Renal cortical epithelial cell (primary cell): ENCODE measurements around the gene SRP9. TPM values are rescaled to one million over a fixed set of nuclear protein-coding genes. Genes with fewer than 3 reads are reported as not detected.
"Not testable (repeated sequence)": the region's sequence is repeated elsewhere in the genome, so short reads cannot be mapped to it uniquely, and the experiment has no call there.

Experiments
- DNase-seq: peaks from one replicate; pipeline ENCODE4 v3.0.0-alpha.2; 2011; ENCODE audit warnings: low read depth
- total RNA-seq: library from RNA; depleted of rRNA; stranded (reverse); fragments of >200 nt; gene quantifications from 2 replicates; pipeline ENCODE4 v1.2.3, GENCODE V29; 2014

Gene SRP9
- total RNA-seq, 1 donor from 2014 or later, result 486 TPM

DNA sequence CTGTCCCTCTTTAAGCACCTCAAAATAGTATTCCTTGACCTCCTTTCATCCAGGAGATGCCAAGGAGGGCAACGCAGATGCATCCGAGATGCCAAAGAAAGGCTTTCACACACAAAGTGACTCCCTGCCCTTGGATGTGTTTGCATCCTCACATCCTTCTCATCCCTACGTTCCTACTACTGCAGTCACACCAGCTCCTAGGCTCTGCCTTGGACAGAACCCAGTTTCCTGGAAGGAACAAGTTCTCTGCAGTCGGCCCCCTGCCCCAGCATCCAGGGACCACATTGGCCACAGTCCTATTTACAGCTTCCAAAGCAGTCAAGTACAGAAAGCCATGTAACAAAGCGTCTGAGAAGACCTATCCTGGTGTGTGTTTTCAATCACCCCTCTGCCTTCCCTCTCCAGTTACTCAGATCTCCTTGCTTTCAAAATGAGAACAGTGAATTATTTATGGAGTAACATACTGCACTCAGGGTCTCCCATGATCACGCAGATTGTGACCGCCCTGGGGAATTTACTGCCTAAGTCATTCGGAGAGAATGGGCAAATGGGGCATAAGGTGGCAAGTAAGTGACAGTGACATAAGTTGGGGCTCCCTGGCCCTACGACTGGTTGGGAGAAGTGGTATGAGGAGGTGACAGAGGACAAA lies 21.8 kb upstream of the SRP9 start:
- no peak for DNase-seq

DNA sequence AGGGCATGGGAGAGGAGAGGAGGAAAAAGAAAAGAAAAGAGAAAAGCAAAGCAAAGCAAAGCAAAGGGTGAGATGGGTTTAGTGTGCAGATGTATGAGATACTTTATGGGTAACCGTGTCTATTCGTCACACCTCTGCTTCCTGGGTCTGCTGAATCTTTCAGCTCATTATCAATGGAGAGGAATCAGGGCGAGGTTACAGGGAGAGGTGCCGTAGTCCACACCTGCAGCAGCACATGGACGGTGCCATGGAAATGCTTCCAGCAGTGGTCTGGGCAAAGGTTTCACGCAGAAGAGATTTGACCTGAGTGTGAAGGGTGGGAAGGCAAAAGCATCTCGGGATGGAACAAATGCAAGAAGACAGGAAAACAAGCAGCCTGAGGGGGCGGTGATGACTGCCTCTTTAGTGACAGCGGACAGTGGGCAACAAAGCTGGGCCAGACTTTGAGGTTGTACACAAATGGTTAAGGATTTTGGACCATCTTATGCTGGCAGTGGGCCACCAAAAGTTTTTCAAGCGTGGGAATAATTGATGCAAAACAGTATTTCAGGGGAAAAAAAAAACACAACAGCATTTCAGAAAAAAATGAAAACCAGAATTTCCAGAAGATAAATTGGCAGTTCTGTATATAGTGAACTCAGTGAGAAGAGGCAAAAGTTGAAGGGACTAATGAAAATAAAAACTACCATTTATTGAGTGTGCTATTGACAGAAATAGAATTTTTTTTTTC lies 19.5 kb upstream of the SRP9 start:
- DNase-seq, result no peak

DNA sequence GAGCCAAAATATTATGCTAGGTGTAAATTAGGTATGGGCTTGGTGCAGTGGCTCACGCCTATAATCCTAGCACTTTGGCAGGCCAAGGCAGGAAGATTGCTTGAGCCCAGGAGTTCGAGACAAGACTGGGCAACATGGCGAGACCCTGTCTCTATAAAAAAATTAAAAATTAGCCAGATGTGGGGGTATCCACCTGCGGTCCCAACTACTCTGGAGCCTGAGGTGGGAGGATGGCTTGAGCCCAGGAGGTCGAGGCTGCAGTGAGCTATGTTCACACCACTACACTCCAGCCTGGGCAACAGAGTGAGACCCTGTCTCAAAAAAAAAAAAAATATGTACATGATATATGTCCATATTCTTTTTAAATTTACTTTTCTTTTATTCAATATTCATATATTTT lies 17.7 kb upstream of the SRP9 start:
- not testable (repeated sequence) for DNase-seq

DNA sequence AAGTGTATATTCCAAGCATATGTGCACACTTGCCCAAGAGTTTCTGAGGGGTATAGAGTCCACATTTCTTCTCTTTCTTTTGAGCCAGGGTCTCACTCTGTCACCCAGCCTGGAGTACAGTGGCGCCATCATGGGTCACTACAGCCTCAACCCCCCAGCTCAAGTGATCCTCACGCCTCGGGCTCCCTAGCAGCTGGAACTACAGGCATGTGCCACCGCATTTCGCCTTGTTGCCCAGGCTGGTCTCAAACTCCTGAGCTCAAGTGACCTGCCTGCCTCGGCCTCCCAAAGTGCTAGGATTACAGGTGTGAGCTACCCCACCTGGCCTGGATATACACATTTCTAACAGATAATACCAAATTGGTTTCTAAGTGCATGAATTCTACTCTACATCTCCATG lies 17.1 kb upstream of the SRP9 start:
- DNase-seq, result no peak

DNA sequence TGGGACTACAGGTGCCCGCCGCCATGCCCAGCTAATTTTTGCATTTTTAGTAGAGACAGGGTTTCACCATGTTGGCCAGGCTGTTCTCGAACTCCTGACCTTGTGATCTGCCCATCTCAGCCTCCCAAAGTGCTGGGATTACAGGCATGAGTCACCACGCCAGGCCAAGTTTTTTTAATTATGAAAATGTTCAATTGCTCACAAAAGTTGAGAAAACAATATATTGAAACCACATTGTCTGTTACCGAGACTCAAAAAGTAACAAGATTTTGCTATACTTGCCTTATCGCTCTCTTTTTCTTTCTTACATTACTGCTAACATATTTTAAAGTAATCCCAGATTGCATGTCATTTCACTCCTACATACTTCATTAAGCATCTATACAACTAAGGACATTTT lies 16.2 kb upstream of the SRP9 start:
- DNase-seq, result not testable (repeated sequence)

DNA sequence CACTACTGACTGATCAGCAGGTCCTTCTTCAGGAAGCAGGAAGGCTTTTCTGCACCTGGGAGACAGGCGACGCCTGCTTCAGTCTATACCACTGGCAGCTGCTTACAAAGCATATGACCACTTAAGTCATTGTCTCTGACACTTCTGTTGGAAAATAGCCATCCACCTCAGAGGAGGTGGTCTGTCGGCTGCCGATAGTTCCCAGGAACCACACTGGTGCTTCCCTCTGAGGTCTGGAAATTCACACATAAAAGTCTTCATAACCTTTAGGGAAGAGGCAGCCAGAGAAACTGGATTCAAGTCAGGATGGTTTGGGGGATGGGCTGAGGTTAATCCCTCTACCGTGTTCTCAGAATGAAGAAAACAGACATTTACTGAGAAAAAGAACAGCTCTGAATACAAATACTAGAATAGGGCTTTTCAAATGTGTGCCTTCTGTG lies 15.6 kb upstream of the SRP9 start:
- DNase-seq, result no peak

DNA sequence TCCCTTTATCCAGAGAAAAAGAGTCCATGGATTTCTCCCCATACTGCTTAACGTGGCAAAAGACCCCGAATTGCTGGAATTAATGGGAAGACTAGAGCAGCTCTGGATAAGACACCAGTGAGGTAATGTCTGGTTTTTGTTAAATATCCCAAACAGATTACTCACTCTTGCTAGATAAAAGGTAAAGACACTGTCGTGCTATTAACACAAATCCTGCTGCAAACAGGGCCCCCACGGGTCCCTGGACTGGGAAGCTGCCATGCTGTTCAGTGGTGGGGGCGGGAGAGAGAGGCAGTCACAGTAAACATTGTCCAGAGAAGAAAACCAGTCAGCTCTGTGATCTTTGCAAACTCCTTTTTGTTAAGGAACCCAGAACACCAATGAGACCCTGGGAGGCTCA lies 15.2 kb upstream of the SRP9 start:
- no peak for DNase-seq

DNA sequence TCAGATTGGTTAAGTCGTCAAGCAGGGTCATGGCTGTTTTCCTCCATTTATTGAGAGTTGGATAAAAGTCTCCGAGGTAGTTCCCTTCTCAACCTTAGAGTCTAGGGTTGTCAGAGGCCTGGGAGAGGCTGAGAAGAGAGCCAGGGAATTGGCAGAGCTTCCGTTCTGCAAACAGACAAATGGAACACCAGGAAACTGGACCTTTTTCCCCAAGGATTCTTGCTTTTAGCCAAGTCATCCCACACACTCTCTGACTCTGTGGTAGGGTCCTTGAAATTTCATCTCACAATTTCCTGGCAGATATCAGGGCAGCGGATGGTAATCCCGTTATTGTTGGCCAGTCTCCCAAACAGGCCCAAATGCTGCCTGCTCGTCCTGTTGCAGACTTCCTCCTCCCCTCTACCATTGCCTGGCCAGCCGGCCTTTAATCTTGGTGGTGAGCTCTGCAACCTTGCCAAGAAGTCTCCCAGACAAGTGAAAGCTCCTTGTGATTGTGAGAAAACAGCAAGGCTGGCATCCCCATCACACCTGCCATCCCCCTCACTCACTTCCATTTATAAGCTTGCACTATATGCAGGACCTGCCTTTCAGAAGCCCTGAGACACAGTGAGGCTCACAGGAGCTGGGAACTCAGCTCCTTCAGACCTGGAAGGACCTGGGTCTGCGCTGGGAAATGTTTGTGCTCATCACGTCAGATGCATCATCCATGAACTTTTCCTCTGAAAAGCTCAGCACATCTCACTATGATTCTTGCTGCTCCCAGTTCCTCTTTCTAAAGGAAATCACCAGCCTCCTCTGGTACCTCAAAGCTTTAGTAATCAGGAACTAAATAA lies 13.7 kb upstream of the SRP9 start:
- no peak for DNase-seq

DNA sequence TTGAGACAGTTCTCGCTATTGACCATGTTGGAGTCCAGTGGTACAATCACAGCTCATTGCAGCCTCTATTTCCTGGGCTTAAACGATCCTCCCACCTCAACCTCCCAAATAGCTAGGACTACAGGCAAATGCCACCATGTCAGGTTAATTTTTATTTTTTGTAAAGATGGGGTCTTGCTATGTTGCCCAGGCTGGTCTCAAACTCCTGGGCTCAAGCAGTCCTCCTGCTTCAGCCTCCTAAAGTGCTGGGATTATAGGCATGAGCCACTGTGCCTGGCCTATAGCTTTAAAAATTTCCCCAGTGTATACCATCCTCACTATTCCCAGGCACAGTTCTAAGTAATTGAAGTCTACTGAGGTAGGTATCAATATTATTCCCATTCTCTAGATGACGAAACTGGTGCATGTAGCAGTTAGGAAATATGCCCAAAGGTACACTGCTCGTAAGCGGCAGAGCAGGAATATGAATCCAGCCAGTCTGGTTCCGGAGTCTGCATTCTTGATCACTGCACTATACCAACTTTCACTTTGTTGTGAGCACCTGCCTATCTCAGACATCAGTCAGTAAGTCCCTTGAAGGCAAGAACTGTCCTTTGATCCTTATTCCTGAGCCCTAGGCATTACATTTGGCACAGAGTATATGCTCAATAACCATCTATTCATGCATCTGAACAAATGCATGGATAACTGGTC lies 11.5 kb upstream of the SRP9 start:
- no peak for DNase-seq

DNA sequence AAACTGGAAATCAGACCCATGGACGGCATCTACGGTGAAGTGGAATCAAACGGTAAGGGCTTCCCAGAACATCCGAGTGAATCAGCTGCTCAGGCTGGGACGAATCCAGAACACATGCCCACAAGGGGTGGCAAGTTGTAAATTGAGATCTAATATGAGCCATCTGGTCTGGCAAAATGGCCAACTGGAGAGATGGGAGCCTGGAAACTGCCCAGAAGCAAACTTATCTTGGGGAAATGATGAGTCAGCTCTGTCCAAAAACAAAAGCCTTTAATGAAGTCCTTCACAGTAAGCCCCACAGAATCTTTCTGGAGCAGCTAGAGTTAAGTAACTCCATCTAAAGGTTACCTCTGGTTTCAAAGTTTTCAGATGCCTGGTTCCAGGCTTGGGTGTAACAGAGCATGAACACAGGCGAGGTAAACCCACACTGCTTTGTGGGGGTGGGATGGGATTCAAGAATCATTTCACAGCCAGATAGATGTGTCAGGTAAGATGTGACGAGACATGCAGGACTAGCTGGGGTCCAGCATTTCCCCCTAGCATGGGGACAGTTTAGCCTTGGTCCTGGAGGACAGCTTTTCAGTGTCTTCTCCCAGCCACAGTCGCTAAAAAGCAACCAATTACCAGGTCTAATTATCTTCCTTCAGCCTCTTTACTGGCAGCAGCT lies 10.5 kb upstream of the SRP9 start:
- DNase-seq, result peak; percentile 95

DNA sequence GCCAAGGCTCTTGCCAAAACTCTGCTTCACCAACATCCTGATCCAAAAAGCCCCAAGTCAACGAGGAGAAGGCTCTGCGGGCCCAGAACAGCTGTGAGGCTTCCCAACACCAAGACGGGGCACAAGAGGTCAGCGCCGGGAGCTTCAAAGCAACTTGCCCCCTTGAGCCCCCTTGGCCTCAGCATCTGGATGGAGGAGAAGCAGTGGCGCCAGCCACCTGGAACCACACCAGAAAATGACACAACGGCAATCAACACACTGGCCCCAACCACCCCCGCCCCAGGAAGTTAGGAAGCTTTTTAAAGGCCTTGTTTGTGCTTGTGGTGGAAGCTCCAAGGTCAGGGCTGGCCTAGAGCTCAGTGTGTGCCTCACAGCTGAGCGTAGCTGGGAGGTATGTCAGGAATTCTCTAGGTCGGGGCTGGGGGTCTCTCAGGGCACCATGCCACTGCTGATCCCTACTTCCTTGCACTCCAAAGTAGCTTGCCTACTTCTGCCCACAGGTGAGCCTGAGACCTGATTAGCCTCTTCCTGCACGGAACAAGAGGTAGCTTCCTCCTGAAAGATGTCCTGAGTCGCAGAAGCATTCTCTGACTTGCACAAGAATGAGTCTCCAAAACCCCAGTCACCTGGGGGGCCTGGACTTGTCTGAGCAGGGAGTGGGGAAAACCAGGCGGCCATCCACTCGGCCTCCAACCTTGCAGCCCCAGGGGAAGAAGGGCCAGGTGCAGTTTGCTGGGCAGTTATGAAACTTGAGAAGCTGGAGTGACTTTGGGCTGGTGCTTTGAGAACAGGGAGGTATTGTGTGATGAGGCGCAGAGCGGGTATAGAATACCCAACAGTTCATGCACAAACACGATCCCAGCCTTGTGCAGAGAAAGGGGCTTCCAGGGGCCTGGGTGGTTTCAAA lies 9.7 kb upstream of the SRP9 start:
- DNase-seq, result peak; percentile 52

DNA sequence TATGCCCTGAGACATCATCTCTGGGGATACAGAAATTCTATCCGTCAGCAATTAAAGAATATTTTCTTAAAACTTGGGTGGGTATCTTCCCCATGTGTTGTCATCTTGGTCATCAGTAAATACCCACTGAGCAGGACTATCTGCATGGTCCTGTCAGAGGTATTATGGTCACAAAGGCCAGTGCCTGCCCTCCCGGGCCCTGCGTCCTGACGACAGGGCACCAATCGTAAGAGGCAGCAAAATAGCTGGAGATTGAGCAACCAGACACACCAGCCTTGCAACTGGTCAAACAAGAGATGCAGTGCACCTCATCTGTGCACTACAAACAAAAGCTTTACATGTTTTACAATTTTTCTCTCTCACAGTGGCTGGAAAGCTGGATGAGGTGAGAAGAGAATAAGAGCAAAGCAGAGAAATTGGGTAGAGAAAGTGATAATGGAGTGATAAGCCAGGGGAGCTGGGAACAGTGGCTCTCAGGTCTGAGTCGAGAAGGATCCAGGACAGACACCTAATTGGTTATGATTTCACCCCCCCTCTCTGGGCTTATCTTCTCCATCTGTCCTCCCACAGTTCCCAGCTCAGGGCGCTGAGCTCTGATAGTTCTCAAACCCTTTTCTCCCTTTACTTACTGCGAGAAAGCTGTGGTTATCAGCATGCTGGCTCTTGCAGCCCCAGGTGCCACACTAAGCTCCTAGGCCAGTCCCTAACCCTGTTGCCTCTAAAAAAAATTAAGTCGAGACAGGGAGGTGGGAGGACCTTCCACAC lies 8.8 kb upstream of the SRP9 start:
- no peak for DNase-seq

DNA sequence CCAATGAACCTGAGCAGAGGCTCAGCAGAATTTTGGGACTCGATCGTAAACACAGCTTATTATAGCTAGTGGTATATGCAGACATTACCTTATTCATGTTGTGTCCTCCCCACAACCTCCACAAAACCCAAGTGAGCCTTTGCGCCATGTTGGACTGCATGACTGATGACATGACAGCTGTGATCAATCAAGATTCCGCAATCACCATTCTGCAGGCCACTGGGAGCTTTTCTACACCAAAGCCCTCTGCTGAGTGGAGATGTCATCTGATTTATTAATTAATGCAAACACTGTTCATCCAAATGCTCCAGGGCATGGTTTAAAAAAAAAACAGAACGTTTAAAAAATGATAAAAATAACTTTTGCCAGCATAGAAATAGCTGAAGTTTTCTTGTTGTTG lies 7.9 kb upstream of the SRP9 start:
- no peak for DNase-seq

DNA sequence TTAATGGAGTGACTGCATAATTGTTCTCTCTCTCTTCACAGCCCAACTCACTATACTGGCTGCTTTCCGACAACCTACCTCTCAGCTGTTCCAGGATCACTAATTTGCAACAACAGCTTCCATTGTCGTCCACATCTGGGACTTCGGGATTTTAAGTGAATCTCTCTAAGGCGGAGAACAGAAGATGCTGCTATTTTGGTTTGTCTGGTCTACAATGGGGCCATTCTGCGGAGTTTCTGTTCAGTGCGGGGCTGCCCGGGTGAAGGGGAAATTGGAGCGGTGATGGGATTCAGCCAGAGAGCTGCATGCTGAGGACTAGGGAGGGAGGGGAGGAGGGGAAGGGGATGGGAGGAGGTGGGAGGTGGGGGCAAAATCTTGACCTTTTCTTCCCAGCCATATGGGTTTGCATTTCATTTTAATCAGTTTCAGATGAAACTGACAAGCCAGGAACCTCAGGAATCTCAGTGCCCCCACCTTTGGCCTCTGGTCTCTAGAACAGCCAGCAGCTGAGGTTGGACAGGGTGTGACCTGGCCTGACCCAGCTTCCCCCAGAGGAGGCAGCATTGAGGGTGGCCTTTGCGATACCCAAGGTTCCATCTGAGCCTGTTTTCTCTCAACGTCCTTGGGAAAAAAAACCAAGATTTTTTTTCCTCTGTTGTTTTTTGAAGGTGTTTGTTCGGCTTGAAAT lies 6.9 kb upstream of the SRP9 start:
- no peak for DNase-seq

DNA sequence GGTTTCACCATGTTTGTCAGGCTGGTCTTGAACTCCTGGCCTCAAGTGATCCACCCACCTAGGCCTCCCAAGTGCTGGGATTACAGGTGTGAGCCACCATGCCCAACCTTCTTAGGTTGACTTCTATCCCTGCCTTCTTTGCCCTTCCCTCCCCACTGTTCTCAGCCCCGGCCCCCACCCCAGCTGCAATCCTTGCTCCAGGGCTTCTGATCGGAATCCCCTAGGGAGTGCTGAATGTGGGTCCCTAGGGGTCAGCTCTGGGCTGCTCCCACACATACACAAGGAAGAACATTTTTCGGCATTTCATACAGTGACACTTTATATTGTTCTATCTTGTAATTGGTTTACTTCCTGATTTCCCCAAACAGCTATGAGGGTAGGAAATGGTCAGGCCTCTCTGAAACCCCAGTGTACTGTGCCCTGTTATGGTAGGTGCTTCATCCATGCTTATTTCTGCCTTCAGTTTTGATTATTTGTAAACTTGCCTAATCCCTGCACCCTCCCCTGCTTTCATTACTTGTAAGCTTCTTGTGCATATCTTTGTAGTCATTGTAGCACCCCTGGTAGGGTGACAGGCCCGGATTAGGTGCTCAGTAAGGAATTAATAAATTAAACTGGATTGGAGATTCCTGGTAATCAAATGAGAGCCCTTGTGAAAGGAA lies 5.8 kb upstream of the SRP9 start:
- no peak for DNase-seq

DNA sequence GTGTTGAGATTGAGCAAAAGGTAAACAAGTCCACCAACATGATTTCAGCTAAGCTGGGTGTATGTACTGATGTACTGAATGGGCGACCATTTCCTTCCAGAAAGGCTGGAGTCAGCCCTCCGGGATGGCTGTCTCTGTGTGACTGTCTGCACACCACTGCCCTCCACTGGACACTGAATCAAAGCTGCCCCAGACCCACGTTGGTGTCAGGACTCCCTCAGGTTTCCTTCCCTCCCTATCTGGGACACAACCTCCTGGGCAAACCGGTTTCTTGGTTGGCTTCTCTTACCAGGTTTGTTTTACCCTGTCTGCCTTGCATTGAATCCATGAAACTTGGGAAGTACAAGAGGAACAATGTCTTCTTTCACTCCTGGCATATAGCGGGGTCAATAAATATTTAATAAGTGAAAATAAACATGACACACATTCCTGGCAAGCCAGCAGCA lies 5.3 kb upstream of the SRP9 start:
- peak; percentile 79 for DNase-seq

DNA sequence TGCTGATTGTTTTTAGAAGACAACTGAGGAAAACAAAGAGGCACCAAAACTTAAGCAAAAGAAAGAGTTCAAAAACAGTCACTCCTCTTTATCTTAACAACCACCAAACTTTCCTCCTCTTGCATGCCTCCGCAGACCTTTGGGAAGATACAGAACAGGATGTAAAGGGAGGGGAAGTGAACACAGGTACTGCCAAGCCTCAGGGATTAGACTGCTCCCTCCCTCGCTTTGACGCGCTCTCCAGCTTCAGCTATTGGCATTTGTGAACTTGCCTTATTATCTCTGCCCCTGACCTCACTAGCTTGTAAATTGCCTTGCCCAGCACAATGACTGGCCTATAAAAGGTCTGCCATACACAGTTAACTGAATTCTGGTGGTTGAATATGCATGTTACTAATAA lies 4.8 kb upstream of the SRP9 start:
- no peak for DNase-seq
